Measurements from ENCODE around the gene CS.
"Not testable (repeated sequence)": the region's sequence is repeated elsewhere in the genome, so short reads cannot be mapped to it uniquely, and the experiment has no call there.

- TF ChIP-seq CTCF (IDR thresholded peaks at IDR 0.05; ENCODE audit: low read depth, low read length); EZH2phosphoT487 (IDR thresholded peaks at IDR 0.05; ENCODE audit: low read depth): not testable (repeated sequence)
These were observed 47.1 kb upstream of the CS start for GRCh38 chr12:56347255-56347654.

Measured in OCI-LY3 (cell line).